Breast epithelium (tissue), 3 donors: Measurements from ENCODE around the gene GFOD1.

Source experiments
- POLR2A ChIP-seq: fragments of 450-650 bp; IDR thresholded peaks from one replicate; pipeline ENCODE4 v1.6.1; 2016; ENCODE audit warnings: antibody characterized with exemption, mild to moderate bottlenecking, moderate library complexity
- POLR2AphosphoS5 ChIP-seq, 3 donors: sonication (generic); formaldehyde crosslinking; IDR thresholded peaks; one replicate each; pipeline ENCODE4 v1.6.1; 2017; ENCODE audit warnings: antibody characterized with exemption in 3 of 3

DNA sequence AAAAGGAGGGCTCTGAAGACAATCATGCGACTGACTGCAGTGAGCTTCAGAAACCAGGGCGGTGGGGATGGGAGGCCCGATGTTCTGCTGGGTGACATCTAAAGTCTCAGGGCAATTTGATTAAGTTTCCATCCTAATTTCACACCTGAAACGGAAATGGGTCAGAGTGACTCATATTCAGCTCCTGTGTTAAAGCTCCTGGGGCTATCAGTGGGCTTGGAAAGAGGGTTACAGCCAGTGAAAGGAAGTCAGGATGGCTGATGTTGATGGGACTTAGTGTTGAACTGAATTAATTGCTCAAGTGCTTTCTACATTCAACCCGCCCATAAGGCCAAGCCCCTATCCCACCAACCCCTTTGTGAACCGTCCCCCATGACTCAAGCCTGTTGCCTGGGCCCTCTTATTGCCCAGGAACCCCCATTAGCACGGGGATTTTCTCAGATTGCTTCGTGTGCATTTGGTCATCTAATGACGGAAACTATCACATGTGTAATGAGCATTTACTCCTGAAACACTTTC is 112.0 kb downstream of the GFOD1 start:
- TF ChIP-seq POLR2AphosphoS5 (IDR thresholded peaks at IDR 0.05) (no peak), POLR2A (no peak)
